NCI-H1436 (cell line): Measurements from ENCODE around the gene PFDN5.
A peak's percentile ranks its signal among the peaks of the same experiment; 100 is the strongest.
"Not testable (repeated sequence)": the region's sequence is repeated elsewhere in the genome, so short reads cannot be mapped to it uniquely, and the experiment has no call there.

Experiments used
- DNase-seq: peaks from one replicate; lab custom pipeline; 2025; lab: John Stamatoyannopoulos, UW

The PFDN5 gene

GRCh38 chr12:53328043-53328435, 32.7 kb downstream of the PFDN5 start:
- DNase-seq = no peak

DNA sequence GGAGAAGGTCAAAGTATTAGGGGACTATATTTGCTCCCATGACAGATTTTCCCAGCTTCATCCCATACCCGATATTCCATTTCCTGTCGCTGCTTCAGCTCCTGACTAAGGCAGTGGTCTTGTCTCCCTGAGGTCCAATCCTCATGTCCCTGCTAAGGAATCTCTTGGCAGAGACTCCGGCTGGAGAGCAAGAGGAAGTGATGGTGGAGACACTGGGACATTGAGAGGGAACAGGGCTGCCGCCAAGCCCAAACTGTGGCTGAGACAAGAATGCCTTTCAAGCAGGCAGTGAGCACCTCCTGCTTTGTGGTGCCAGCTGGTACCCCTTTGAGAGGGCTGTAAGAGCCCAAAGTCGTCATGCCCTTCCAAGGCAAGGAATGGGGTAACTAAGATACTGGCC, 35.3 kb downstream of the PFDN5 start:
- DNase-seq = no peak

DNA sequence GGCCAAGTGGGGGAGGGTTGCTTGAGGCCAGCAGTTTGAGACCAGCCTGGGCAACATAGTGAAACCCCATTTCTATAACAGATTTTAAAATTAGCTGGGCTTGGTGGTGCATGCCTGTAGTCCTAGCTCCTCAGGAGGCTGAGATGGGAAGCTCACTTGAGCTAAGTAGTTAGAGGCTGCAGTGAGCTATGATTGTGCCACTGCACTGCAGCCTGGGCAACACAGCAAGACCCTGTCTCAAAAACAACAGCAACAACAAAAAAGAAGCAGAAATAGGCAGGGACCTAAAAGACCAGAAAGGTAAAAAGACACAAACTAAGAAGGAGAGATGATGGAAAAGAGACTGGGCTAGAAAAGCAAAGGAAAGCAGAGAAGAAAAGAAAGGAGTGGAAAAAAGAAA, 37.0 kb downstream of the PFDN5 start:
- DNase-seq = not testable (repeated sequence)

GRCh38 chr12:53332744-53333143, 37.4 kb downstream of the PFDN5 start:
- no peak for DNase-seq

- no peak for DNase-seq
Observed at GRCh38 chr12:53333289-53333688, 37.9 kb downstream of the PFDN5 start.

DNA sequence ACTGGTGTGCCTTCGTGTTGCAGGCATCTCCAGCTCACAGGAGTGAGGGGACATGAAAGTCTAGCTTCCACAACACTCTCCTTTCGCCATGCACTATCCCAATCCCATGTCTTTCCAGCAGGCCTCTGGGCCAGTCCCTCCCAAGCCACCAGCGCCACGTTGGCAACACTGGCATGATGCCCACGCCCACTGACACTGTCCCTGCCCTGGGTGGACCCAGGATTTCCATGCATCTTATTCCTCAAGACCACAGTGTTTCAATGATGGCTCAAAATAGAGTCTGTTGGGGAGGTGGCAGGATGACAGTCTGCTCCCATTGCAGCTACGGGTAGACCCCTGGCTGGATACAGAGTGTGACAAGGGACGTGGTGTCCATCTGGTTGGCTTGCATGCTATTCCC, 38.5 kb downstream of the PFDN5 start:
- DNase-seq = no peak

DNA sequence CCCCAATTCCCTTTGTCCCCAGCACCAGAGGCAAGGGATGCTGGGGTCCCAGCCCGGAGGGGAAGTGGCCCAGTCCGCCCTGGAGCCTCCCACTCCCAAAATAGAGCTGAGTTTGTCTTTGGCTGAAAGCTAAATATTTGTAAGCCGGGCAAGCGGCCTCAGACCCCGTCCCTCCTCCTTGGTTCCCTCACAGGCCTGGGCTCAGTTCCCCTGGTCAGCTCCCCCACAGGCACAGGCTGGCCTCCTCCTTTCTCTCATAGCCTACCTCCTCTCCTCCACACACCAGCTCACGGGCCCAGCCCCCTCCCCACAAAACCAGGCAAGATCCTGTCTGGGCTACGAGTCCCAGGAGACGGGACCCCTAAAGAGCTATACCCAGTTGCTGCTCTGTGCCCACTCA, 39.5 kb downstream of the PFDN5 start:
- no peak for DNase-seq

- DNase-seq = peak; percentile 8
Observed at GRCh38 chr12:53336181-53336681, 40.9 kb downstream of the PFDN5 start, which contains the start of gene SP7. Gene SP7 (minus strand): TSS chr12:53336354. CDS start chr12:53335646, 708 bp downstream.

DNA sequence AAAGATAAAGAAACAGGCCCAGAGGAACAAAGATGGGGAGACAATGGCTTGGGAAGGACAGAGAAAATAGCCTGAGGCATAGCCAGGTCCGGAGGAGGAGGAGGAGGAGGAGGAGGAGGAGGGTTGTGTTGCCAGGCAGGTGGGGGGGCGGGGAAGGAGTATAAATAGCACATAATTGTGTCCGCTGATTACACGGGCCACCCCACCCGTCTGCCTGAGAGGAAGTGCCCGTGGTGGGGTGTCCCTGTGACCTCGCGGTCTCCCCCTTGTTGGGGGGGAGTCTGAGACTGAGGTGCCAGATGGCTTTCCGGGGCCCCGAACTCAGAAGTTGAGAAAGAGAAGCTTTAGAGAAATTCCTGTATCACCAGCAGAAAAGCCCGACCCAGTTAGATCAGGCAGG, 42.7 kb downstream of the PFDN5 start:
- no peak for DNase-seq

DNA sequence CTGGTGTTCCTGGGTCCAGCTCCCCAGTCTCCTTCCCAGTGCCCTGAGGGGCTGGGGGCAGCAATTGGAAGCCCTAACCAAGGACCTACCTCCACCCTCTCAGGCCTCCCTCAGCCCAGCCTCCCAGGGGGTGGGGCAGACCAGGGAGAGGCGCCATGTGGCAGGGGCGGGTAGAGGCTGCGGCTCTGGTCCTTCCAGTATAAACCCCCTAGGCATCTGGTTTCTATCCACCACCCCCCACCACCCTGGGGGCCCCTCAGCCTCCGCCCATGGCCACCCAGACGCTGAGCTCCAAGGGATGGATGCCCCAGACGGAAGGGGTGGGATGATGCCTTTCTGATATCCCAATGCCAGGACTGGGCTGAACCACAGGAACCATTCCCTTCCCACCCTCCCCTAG, 43.6 kb downstream of the PFDN5 start:
- no peak for DNase-seq

DNA sequence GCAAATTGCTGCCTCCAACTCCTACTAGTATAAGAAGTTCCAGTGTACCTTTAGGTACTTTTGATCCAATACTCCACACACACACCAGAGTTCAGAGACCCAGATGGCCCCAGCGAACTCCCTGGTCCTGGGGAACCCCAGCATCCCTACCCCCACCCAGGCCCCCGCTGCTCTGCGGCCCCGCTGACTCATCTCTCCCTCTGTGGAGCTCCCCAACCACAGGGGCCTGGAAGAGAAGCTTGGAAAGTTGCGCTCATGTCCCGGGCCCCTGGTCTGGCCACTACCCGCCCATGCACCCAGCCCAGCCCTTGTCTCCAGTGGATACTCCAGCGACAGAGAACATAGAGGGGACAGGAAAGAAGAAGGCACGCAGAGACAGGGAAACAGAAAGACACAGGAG, 45.1 kb downstream of the PFDN5 start:
- DNase-seq = no peak

DNA sequence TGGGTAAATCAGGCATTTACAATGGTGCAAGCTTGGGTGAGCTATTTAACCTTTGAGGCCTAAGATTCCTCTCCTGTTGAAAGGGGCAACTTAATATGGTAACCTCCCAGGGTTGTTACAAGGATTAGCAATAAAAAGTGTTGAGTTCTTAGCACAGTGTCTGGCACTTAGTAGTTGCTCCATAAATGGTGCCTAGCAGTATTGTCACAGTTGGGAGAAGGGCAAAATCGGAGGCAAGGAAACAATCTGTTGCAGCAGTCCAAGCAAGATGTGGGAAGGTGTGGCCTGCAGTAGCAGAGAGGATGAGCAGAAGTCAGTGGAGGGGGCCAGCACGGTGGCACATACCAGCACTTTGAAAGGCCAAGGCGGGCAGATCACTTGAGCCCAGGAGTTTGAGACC, 48.1 kb downstream of the PFDN5 start:
- no peak for DNase-seq

- DNase-seq = no peak
Observed at GRCh38 chr12:53343969-53344368, 48.6 kb downstream of the PFDN5 start.

- no peak for DNase-seq
Observed at GRCh38 chr12:53344487-53344823, 49.1 kb downstream of the PFDN5 start.

GRCh38 chr12:53344824-53345485, 49.6 kb downstream of the PFDN5 start:
- peak; percentile 41 for DNase-seq

- no peak for DNase-seq
Observed at GRCh38 chr12:53345486-53346188, 50.3 kb downstream of the PFDN5 start.

DNA sequence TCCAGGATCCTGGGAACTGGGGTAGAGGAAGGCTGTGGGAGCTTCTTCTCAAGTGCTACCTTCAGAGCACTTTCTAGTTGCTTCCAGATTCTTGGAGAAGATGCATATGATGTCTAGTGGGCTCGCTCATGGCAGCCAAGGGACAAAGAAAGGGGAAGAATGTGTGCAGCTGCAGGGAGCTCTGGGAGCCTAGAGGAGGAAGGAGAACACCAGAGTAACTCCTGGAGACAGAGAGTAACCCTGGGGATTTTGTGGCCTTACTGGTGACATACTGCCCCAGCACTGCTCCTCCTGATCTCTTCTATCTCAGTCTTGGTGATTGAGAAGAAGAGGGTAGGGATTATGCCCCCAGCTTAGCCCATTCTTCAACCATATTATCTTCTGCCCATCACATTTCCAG, 51.1 kb downstream of the PFDN5 start:
- DNase-seq = no peak

GRCh38 chr12:53347905-53348304, 52.6 kb downstream of the PFDN5 start:
- no peak for DNase-seq
